Stimulated activated CD4-positive, alpha-beta T cell treated with anti-CD3 and anti-CD28 coated beads, Interleukin-12 subunit alpha, Interleukin-12 subunit beta, amount 100 ng/mL, for 4 hours (primary cell): ENCODE results near the gene PNLIPRP1.

Experiments used
- DNase-seq: peaks from one replicate; pipeline ENCODE4 v3.0.0-alpha.2; 2020

The PNLIPRP1 gene

GRCh38 chr10:116633216-116633600 lies 42.4 kb downstream of the PNLIPRP1 start:
- DNase-seq: no peak

GRCh38 chr10:116634126-116634975 lies 43.6 kb downstream of the PNLIPRP1 start:
- DNase-seq: no peak

- DNase-seq: no peak
Observed at GRCh38 chr10:116636385-116636784, 45.6 kb downstream of the PNLIPRP1 start.

GRCh38 chr10:116636976-116637375 lies 46.2 kb downstream of the PNLIPRP1 start:
- no peak for DNase-seq

GRCh38 chr10:116637830-116638229 lies 47.1 kb downstream of the PNLIPRP1 start:
- no peak for DNase-seq

GRCh38 chr10:116646502-116646901 lies 55.7 kb downstream of the PNLIPRP1 start:
- no peak for DNase-seq

- no peak for DNase-seq
Observed at GRCh38 chr10:116648903-116649302, 58.1 kb downstream of the PNLIPRP1 start.

- DNase-seq: no peak
Observed at GRCh38 chr10:116653885-116654284, 63.1 kb downstream of the PNLIPRP1 start.

- DNase-seq: no peak
Observed at GRCh38 chr10:116654816-116655215, 64.1 kb downstream of the PNLIPRP1 start.

GRCh38 chr10:116655568-116655967 lies 64.8 kb downstream of the PNLIPRP1 start:
- no peak for DNase-seq

- no peak for DNase-seq
Observed at GRCh38 chr10:116656044-116656443, 65.3 kb downstream of the PNLIPRP1 start.

GRCh38 chr10:116657863-116658551 lies 67.2 kb downstream of the PNLIPRP1 start:
- DNase-seq: no peak
